GM19463 (cell line): ENCODE data around the gene NHS.

Experiments
- ATAC-seq: cut with Tn5 transposase; IDR thresholded peaks from one replicate; pipeline ENCODE4 v1.9.1; 2021; ENCODE audit warnings: mild to moderate bottlenecking, moderate library complexity; ENCODE audit not compliant: unreplicated experiment

NHS gene

DNA sequence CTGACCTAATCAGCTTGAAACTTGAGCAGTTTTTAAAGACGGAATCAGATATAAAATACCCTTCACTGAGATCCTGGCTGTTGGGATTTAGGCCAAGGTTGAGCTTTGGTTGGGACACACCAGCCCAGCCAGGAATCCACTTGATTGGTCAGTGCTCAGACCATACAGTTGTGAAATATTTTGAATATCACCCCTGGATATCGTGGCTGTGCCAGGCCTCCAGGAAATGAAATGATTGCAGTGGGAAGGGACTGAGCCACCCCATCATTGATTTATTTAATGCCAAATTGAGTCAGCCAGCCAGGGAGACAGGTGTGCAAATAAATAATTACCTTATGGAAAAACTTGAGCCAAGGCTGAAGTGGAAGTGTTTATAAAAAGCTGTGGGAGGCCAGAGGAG lies 233.9 kb downstream of the NHS start:
- ATAC-seq = no peak

- ATAC-seq = no peak
Observed at GRCh38 chrX:17610788-17611187, 235.8 kb downstream of the NHS start.

DNA sequence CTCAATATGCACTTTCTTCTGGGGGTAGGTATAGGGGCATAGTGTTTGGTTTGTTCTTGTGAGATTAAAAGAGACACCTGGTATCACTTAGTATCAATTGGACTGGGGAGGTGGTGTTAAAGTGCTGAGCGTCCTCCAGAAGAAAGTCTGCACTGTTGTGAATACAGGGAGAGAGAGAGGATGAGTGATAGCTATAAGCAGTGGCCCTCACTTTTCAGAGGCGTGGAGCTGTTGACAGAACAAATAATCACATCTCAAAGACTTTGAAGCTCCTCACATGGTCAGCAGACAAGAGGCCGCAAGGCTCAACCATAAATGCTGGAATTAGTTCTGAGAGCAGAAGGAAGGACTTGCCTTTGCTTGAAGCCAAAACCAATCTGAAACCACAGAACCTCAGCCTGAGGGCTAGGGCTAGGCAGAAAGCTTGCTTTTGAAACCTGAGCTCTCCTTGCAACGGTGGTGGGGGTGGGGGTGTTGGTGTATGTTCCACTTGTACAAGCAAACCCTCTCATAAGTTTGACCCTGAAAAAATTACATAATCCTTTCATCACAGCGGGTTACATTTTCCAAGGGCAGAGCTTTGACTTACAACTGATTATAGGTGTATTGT lies 239.1 kb downstream of the NHS start:
- ATAC-seq = peak; percentile 74

DNA sequence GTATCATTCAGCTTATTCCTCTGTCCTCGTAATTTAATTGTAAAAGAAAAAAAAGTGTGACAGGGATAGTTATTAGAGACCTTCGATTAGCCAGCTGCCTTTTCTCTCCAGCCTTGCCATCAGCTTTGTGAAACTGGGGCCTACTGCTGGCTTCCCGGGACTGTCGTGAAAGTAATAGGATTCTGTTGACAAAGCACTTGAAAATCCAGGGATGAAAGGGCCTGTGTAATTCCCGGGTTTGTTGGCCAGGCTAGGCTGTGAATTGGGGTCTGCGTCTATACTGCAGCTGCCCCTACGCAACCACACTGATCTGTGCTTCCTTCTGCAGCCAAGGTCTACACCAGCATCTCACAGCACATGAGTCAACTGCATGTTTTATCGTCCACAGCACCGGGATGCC lies 241.9 kb downstream of the NHS start:
- ATAC-seq = no peak

- no peak for ATAC-seq
Observed at GRCh38 chrX:17617806-17618205, 242.8 kb downstream of the NHS start.

GRCh38 chrX:17621566-17622270 lies 246.7 kb downstream of the NHS start:
- no peak for ATAC-seq

DNA sequence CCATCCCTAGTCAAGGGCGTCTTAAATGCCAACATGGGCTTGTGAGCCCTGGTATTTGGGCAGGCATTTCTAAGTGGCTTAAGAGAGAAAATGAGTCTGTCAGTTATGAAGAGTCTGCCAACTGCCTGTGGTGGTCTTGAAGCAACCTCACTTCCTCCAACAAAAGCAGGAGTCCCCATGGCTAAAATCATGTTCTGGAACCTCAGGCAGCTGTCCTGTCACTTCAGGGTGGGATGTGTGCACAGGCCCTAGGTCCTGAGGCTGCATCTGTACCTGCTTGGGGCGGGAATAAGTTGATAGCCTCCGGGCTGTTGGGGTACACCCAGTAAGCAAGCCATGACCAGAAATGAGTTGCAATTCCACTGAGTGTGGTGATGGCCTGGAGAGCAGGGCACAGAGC lies 247.3 kb downstream of the NHS start:
- ATAC-seq = no peak

DNA sequence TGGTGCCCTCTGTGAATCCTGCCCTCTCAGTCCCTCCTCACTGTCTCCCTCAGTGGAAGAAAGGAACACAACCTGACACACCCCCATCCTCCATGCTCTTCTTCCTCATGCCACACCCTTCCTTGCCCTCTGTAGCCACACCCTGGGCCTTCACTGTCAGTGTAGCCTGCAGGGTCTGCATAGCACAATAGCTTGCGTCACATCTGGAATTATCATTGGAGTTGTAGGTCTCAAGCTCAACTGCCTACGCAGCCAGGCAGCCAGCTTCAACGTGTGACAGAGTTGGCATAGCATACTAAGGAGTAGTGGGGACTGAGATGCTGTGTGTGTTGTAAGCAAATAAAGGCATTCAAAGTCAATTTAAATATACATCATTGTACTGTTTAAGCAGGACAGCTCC lies 248.8 kb downstream of the NHS start:
- no peak for ATAC-seq

DNA sequence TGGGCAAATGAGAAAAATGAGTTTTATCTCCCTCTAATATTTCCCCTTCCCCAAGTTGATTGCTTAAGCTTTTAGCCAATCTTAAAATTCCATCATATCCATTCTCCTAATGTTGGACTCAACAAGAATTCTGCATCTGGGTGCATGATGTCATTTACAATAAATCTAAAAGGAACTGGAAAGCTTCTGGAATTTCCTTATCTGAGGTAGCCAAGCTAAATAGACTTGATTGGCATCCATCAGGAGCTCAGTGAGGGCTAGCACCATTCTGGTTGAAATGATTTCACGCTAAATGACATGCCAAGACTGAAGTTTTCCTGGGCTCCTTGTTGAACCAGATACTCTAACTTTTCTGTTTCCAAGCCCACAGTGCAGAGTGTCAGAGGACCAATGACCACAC lies 252.0 kb downstream of the NHS start:
- ATAC-seq = no peak

GRCh38 chrX:17628976-17629375 lies 254.0 kb downstream of the NHS start:
- ATAC-seq = no peak

DNA sequence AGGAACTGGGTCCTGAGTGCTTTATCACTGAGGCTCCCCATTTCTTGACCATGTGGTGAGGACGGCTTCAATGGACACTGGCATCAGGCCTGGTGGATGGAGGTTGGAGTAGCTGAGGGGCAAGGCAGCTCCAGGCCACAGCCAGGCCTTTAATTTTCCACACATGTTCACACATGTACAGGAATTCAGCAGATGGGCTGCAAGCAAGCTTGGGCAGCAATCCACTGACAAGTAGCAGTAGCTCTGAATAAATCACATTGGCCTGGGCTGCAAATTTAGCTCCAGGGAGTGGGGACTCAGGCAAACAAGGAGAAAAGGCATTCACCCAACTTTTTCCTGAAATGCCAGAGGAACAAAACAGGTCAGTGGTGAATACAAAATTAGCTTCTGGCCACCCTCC lies 254.5 kb downstream of the NHS start:
- no peak for ATAC-seq

DNA sequence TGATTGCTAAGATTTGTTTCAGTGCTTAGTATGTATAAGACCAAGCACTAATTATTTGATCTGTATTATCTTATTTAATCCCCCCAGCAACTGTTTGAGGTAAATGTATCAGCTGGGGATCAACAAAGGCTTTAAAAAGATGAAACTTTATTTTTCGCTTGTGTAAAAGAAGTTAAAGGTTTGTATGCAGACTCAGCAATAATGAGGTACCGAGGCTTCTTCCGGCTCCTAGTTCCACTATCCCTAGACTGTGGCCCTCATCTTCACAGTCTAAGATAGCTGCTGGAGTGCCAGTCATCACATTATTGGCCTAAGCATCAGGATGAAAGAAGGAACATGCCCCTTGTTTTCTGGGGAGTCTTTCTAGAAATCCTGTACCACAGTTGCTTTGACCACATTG lies 256.6 kb downstream of the NHS start:
- no peak for ATAC-seq

DNA sequence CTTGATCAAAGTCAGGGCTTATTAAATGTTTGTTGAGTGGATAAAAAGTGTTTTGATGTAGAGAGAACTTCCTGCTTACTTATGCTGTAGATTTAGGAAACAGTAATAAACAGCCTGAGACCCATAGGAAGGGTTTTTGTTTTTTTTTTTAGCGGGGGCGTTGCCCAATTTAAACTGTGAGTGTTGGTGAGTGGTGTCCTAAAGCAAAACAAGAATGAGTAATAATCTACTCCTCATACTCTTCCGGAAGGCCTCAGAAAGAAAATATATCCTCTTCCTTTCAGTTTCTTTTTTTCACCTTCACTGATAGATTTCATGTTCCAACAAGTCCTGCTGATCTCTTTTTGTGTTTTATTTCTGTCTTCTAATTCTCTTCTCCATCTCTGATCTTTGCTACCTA lies 257.9 kb downstream of the NHS start:
- ATAC-seq = no peak

GRCh38 chrX:17633546-17633945 lies 258.5 kb downstream of the NHS start:
- no peak for ATAC-seq

DNA sequence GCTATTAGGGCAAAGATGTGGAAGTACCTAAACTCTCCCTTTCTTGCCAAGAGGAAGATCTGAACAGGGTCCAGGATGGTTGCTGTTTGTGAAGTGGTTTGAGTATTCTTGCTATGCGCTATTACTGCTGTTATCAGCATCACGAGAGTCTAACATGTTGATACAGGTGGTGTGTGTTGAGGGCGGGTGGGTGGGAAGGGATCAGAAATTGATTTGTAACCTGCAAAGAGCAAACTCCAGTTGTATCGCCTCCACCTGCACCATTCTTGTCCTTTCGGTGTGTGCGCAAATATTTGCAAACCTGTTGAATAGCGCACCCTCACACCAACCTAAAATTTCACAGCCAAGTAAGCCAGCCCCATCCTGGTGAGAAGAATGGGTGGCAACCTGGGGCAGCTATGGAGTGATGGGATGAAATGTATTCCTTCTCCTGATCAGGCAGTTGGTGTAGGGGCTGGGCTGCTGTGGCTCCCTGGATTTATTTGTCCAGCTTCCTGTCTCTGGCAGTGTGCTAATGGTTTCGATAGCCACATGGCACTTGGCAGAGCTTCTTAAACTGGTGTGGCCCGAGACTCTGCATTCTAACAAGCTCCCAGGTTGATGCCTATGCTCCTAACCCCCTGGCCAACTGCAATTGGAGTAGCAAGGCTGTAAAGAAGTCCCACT lies 259.7 kb downstream of the NHS start:
- no peak for ATAC-seq

DNA sequence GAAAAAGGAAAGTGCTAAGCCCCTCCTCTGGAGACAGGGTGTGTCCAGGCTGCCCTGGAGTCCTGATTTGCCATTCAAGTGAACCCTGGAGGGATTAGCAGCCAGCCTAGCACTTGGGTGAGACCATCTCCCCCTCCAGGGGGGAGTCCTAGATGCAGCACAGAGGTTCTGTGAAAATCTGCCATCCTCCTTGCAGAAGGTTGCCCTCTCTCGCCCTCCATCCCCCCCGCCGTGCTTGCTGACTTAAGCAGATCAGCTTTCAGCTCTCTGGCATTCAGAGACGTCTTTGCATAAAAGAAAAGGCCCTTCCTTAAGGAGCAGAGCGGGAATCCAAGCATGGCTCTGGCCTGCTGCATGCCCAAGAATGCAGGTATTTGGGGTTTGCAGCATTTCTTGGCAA lies 260.2 kb downstream of the NHS start:
- ATAC-seq = no peak

DNA sequence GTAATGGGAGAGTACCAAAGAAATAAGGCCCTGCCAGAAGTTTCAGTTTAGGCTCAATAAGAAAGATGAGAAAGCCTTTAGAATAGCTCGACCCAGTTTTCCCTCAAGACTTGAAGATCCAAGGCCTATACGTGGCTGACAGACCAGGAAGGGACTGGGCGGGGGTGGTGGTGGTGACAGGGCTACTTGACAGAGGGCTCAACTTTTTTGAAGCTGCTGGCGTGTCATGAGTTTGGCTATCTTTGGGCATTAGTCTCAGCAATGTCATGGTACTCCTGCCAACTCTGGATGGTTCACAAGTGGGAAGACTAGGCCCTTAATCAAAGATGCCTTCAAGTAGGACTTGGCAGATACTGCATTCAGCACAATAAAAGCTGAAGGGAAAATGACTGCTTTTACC lies 262.2 kb downstream of the NHS start:
- no peak for ATAC-seq

DNA sequence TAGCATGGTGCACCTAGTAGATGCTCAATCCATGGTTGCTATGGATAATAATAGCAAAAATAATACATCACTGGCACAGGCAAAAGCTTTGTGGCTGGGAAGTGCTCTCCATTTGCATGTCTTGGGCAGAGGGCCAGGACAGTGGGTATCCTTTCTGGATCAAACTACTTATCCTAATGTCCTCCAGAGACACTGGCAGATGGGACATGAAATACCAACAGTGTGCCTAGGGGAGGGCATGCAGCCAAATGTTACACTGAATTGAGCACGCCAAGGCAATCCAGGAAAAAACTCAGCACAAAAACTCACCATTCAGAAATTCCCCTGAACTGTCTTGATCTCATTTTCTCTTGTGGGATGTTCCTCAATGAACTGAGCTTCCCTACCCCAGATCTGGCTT lies 263.7 kb downstream of the NHS start:
- ATAC-seq = no peak

- ATAC-seq = no peak
Observed at GRCh38 chrX:17642891-17643290, 267.9 kb downstream of the NHS start.

GRCh38 chrX:17643528-17643927 lies 268.5 kb downstream of the NHS start:
- ATAC-seq = no peak

- no peak for ATAC-seq
Observed at GRCh38 chrX:17644001-17644400, 269.0 kb downstream of the NHS start.

- ATAC-seq = no peak
Observed at GRCh38 chrX:17654116-17654515, 279.1 kb downstream of the NHS start.
